Muscle of back (tissue), 13 donors: Measurements from ENCODE around the gene IMPA2. TPM values are rescaled to one million over a fixed set of nuclear protein-coding genes. Genes with fewer than 3 reads are reported as not detected.
"Not testable (repeated sequence)": the region's sequence is repeated elsewhere in the genome, so short reads cannot be mapped to it uniquely, and the experiment has no call there.

Experiments used
- DNase-seq, 3 donors: peaks; one replicate each; pipeline versions ENCODE4 v3.0.0 to v3.0.0-alpha.2; 2013
- long read RNA-seq, 9 donors: transcript quantifications; one replicate each; lab custom pipeline, GENCODE V29; 2026
- polyA plus RNA-seq, 10 donors: library from polyadenylated mRNA; unstranded; fragments of 120-200 nt; gene quantifications; one replicate each; pipeline ENCODE4 v1.2.1, GENCODE V29; 2013; ENCODE audit not compliant: insufficient read length in 10 of 10

The IMPA2 gene
- polyA plus RNA-seq, result 10 to 100 TPM; 17.9 to 26.0 (median 19.7) TPM
- long read RNA-seq, donor 1, transcript IMPA2-201 (8 exons, 1,534 nt), result major isoform, 6 of 13 reads
- long read RNA-seq, donor 1, transcript IMPA2-209 (2 exons, 919 nt), result major isoform, 6 of 13 reads
- long read RNA-seq, donor 1, partial matches to known transcripts, result 0 of 13 reads
- long read RNA-seq, donor 1, other reads (novel, unspliced or antisense), result 0 of 13 reads
- long read RNA-seq, donor 2, partial matches to known transcripts, result 0 of 8 reads
- long read RNA-seq, donor 2, other reads (novel, unspliced or antisense), result 0 of 8 reads
- long read RNA-seq, donor 3, result 0 reads
- long read RNA-seq, donor 4, transcript IMPA2-201 (8 exons, 1,534 nt), result major isoform, 8 of 14 reads
- long read RNA-seq, donor 4, transcript IMPA2-209 (2 exons, 919 nt), result minor isoform, 6 of 14 reads
- long read RNA-seq, donor 4, partial matches to known transcripts, result 0 of 14 reads
- long read RNA-seq, donor 4, other reads (novel, unspliced or antisense), result 0 of 14 reads
- long read RNA-seq, donor 5, transcript IMPA2-201 (8 exons, 1,534 nt), result major isoform, 12 of 20 reads
- long read RNA-seq, donor 5, transcript IMPA2-209 (2 exons, 919 nt), result minor isoform, 6 of 20 reads
- long read RNA-seq, donor 5, partial matches to known transcripts, result 0 of 20 reads
- long read RNA-seq, donor 5, other reads (novel, unspliced or antisense), result 0 of 20 reads
- long read RNA-seq, donor 6, transcript IMPA2-209 (2 exons, 919 nt), result major isoform, 13 of 18 reads
- long read RNA-seq, donor 6, partial matches to known transcripts, result 0 of 18 reads
- long read RNA-seq, donor 6, other reads (novel, unspliced or antisense), result 0 of 18 reads
- long read RNA-seq, donor 7, transcript IMPA2-209 (2 exons, 919 nt), result major isoform, 6 of 9 reads
- long read RNA-seq, donor 7, partial matches to known transcripts, result 0 of 9 reads
- long read RNA-seq, donor 7, other reads (novel, unspliced or antisense), result 0 of 9 reads
- long read RNA-seq, donor 8, transcript IMPA2-201 (8 exons, 1,534 nt), result minor isoform, 6 of 13 reads
- long read RNA-seq, donor 8, transcript IMPA2-209 (2 exons, 919 nt), result major isoform, 7 of 13 reads
- long read RNA-seq, donor 8, partial matches to known transcripts, result 0 of 13 reads
- long read RNA-seq, donor 8, other reads (novel, unspliced or antisense), result 0 of 13 reads
- long read RNA-seq, donor 9, partial matches to known transcripts, result 0 of 5 reads
- long read RNA-seq, donor 9, other reads (novel, unspliced or antisense), result 0 of 5 reads

DNA sequence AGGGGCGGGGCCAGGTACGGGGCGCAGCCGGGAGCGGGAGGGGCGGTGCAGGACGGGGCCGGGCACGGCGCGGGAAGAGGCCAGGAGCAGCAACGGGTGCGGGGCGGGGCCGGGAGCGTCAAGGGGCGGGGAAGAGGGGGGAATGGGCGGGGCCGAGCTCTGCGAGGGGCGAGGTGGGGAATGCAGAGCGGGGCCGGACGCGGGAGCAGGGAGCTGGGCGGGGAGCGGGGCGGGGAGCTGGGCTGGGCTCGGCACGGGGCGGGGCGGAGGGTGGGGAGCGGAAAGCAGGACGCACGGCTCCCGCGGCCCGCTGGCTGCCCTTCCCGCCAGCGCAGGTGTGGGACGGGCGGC is at the start of gene IMPA2:
IMPA2 (plus strand) TSS at position 316 of the 351 bp plus-strand sequence. CDS start 163 bp downstream, outside the sequence.
- peak in 1 of 3 donors; percentile 90 for DNase-seq

DNA sequence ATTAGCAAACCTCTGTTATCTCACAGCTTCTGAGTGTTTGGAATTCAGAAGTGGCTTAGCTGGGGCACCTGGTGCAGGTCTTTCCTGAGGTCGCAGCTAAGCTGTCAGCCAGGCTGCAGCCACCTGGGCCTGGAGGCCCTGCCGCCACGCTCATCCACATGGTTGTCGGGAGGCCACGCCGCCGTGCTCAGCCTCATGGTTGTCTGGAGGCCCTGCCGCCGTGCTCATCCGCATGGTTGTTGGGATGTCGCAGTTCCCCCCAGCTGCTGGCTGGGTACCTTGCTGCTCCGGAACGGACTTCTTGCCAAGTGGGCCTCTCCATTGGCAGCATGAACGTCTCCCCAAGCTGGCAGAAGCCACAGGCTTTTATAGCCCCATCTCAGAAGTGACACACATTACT is 48.9 kb upstream of the IMPA2 start:
- no peak for DNase-seq

- DNase-seq, result peak; percentile 62 to 84 (median 82)
Measured at GRCh38 chr18:11937874-11938478, 43.3 kb upstream of the IMPA2 start.

GRCh38 chr18:11940956-11941355 is 40.4 kb upstream of the IMPA2 start:
- DNase-seq, result no peak

GRCh38 chr18:11943551-11943950 is 37.8 kb upstream of the IMPA2 start:
- DNase-seq, result no peak

GRCh38 chr18:11944252-11944651 is 37.1 kb upstream of the IMPA2 start:
- DNase-seq, result no peak

- no peak for DNase-seq
Measured at GRCh38 chr18:11944786-11945185, 36.5 kb upstream of the IMPA2 start.

DNA sequence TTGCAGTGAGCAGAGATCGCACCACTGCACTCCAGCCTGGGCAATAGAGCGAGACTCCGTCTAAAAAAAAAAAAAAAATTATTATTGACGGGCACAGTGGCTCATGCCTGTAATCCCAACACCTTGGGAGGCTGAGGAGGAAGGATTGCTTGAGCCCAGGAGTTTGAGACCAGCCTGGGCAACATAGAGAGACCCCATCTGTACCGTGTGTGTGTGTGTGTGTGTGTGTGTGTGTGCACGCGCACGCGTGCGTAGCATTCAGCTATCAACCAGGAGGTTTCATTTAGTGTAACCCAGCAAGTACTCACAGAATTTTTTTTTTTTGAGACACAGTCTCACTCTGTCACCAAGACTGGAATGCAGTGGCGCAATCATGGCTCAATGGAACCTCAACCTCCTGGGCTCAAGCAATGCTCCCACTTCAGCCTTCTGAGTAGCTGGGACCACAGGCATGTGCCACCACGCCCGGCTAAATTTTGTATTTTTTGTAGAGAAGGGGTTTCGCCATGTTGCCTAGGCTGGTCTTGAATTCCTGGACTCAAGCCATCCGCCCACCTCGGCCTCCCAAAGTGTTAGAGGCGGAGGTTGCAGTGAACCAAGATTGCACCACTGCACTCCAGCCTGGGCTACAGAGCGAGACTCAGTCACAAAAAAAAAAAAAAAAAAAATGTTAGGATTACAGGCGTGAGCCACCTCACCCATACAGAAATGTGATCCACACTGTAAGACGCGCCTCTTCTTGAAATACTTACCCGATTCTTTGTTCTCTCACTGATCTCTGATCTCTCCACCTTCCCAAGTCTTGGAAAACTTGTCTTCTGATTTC is 35.3 kb upstream of the IMPA2 start:
- DNase-seq, result not testable (repeated sequence)

- no peak for DNase-seq
Measured at GRCh38 chr18:11946756-11947155, 34.6 kb upstream of the IMPA2 start.

DNA sequence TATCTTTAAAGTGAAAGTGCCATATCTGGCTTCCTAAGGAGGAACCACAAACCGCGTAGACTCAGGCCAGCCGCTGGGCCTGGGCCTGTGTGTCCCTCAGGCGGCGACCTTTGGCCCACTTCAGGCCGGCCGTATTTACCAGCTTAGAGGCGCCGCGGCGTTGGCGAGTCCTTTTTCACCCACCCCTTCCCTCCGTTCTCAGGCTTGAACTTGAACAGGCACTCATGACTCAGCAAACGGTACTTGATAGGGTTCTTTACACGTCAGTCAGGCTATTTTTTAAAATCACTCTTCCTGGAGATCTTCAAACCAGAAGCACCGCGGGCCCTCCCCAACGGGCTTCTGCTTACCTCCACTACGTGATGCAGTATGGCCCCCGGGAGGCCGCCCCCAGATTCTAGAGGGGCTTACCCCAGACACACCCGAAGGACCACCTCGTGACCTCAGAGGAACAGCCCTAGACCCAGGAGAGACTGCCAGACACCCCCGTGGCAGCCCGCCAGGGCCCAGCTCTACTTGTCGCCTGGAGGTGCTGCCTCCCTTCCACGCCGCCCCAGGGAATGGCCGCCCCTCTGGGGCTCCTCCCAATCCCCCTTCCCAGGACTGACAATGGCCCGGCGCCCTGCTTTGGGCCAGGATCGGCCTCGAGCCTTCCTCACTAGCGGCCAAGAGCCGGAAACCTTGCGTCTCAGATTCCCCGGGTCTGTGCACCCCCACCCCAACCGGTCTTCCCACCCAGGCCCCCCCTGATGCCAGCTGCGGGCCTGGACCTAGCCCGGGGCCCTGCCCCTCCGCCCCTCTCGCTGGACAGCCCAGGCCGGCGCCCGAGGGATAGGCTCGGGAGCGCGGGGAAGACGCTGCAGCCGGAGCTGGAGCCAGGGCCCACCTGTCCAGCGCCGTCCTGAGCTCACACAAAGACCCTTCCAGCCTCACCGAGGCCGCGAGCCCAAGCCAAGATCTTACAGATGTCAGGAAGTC is 33.8 kb upstream of the IMPA2 start:
- peak; percentile 88 to 95 (median 90) for DNase-seq

- no peak for DNase-seq
Measured at GRCh38 chr18:11948852-11949523, 32.3 kb upstream of the IMPA2 start.

- no peak for DNase-seq
Measured at GRCh38 chr18:11950824-11951223, 30.5 kb upstream of the IMPA2 start.

DNA sequence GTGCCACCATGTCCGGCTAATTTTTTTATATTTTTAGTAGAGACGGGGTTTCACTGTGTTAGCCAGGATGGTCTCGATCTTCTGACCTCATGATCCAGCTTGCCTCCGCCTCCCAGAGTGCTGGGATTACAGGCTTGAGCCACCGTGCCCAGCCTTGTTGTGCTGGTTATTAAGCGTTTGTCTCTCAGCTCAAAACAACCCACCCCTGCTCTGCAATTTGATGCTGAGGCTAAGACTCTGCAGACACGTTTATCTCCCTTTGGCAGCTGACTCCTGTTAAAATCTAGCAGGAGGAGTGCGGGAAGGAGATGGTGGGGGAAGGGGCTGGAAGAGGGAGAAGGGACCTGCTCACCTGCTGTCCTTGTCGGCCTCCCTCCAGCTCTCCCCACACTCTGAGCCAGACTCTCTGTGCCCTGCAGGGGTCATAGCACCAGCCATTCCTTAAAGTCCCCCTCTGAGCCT is 29.9 kb upstream of the IMPA2 start:
- DNase-seq, result peak in 2 of 3 donors; percentile 32 to 53

GRCh38 chr18:11953113-11953512 is 28.2 kb upstream of the IMPA2 start:
- no peak for DNase-seq

GRCh38 chr18:11955239-11956029 is 25.9 kb upstream of the IMPA2 start:
- peak; percentile 86 to 89 (median 89) for DNase-seq

- DNase-seq, result no peak
Measured at GRCh38 chr18:11956371-11957308, 24.7 kb upstream of the IMPA2 start.

DNA sequence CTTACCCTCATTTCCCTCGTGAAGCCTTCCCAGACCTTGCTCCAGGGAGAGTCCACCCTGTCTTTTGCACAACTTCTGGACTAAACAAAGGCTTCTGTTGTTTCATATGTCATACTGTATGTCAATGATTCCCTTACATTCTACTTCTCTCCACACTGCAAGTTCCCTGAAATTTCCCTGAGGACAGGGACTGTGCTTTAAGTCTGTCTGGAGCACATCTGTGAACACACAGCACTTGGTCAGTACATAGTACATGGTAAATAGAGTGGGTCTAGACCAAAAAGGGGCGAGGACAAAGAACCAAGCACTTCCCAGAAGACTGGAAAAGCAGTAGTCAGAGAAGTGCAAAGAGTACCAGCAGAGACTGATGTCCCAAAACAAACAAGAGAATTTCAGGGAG is 23.7 kb upstream of the IMPA2 start:
- no peak for DNase-seq
